OCI-LY1 (cell line): ENCODE measurements around the gene SORL1-AS1.

ENCODE experiments used
- H2AFZ ChIP-seq: fragments of 200-600 bp; sonication (generic), shearing (Covaris generic); 2 replicates; pipeline ENCODE4 v1.6.0; 2014; ENCODE audit warnings: antibody characterized with exemption, mild to moderate bottlenecking, low read length
- H3F3A ChIP-seq: fragments of 200-600 bp; sonication (generic), shearing (Covaris generic); 2 replicates; pipeline ENCODE4 v1.6.0; 2014; ENCODE audit warnings: mild to moderate bottlenecking, antibody characterized with exemption, low read length, moderate library complexity; ENCODE audit not compliant: insufficient read depth
- H3K27ac ChIP-seq: fragments of 200-600 bp; sonication (generic); 2 replicates; pipeline ENCODE4 v1.5.1; 2014; ENCODE audit warnings: low read length, mixed run types, mild to moderate bottlenecking, low read depth; ENCODE audit not compliant: poor library complexity, severe bottlenecking
- H3K27me3 ChIP-seq: fragments of 200-600 bp; sonication (generic); 2 replicates; pipeline ENCODE4 v1.6.0; 2014; ENCODE audit warnings: antibody characterized with exemption, mild to moderate bottlenecking, low read length, moderate library complexity; ENCODE audit not compliant: insufficient read depth
- H3K36me3 ChIP-seq: fragments of 200-600 bp; sonication (generic); 2 replicates; pipeline ENCODE4 v1.6.1; 2014; ENCODE audit warnings: mild to moderate bottlenecking, antibody characterized with exemption, low read length, moderate library complexity, mixed read lengths; ENCODE audit not compliant: insufficient read depth
- H3K4me1 ChIP-seq: fragments of 200-600 bp; sonication (generic); 2 replicates; pipeline ENCODE4 v1.5.1; 2014; ENCODE audit warnings: mild to moderate bottlenecking, low read length, moderate library complexity; ENCODE audit not compliant: insufficient read depth, severe bottlenecking
- H3K4me2 ChIP-seq: fragments of 200-600 bp; sonication (generic), shearing (Covaris generic); 2 replicates; pipeline ENCODE4 v1.6.1; 2014; ENCODE audit warnings: low read length
- H3K4me3 ChIP-seq: fragments of 200-600 bp; sonication (generic); 2 replicates; pipeline ENCODE4 v1.5.1; 2014; ENCODE audit warnings: low read length, low read depth, mild to moderate bottlenecking, mixed read lengths; ENCODE audit not compliant: poor library complexity, severe bottlenecking
- H3K79me2 ChIP-seq: fragments of 200-600 bp; shearing (Covaris generic); 2 replicates; pipeline ENCODE4 v1.6.1; 2016; ENCODE audit warnings: mixed run types, low read length, mixed read lengths; ENCODE audit not compliant: insufficient read depth
- H3K9ac ChIP-seq: fragments of 200-600 bp; sonication (generic), shearing (Covaris generic); 2 replicates; pipeline ENCODE4 v1.6.1; 2014; ENCODE audit warnings: mild to moderate bottlenecking, low read length, mixed read lengths
- H3K9me2 ChIP-seq: fragments of 200-600 bp; sonication (generic), shearing (Covaris generic); 2 replicates; pipeline ENCODE4 v1.6.1; 2014; ENCODE audit warnings: low read depth, mild to moderate bottlenecking, low read length, mixed read lengths
- H3K9me3 ChIP-seq: fragments of 200-600 bp; shearing (Covaris generic); 2 replicates; pipeline ENCODE4 v1.6.1; 2014; ENCODE audit warnings: low read length, mixed read lengths
- H4K20me1 ChIP-seq: fragments of 200-600 bp; sonication (generic), shearing (Covaris generic); 2 replicates; pipeline ENCODE4 v1.6.0; 2016; ENCODE audit warnings: mild to moderate bottlenecking, low read length; ENCODE audit not compliant: insufficient read depth
- EZH2 ChIP-seq: fragments of 200-600 bp; sonication (generic), shearing (Covaris generic); IDR thresholded peaks from 2 replicates; pipeline ENCODE4 v1.8.0; 2017; ENCODE audit warnings: borderline replicate concordance, mixed run types, mild to moderate bottlenecking, antibody characterized with exemption, low read length, moderate library complexity, mixed read lengths
- TF ChIP-seq, protein P1 (sequence below): fragments of 200-600 bp; sonication (generic), shearing (Covaris generic); IDR thresholded peaks from 2 replicates; pipeline ENCODE4 v1.5.1; 2017; ENCODE audit warnings: mild to moderate bottlenecking, antibody characterized with exemption, low read length, moderate library complexity, mixed read lengths

Gene SORL1-AS1

GRCh38 chr11:121479698-121480238 lies 27.0 kb upstream of the SORL1-AS1 start:
- H3K4me3 ChIP-seq: no peak overlapping the region
- no peak overlapping the region for H3K9ac ChIP-seq
- TF ChIP-seq EZH2: no peak
- TF ChIP-seq, protein P1, sequence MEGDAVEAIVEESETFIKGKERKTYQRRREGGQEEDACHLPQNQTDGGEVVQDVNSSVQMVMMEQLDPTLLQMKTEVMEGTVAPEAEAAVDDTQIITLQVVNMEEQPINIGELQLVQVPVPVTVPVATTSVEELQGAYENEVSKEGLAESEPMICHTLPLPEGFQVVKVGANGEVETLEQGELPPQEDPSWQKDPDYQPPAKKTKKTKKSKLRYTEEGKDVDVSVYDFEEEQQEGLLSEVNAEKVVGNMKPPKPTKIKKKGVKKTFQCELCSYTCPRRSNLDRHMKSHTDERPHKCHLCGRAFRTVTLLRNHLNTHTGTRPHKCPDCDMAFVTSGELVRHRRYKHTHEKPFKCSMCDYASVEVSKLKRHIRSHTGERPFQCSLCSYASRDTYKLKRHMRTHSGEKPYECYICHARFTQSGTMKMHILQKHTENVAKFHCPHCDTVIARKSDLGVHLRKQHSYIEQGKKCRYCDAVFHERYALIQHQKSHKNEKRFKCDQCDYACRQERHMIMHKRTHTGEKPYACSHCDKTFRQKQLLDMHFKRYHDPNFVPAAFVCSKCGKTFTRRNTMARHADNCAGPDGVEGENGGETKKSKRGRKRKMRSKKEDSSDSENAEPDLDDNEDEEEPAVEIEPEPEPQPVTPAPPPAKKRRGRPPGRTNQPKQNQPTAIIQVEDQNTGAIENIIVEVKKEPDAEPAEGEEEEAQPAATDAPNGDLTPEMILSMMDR: no peak
- no peak overlapping the region for H3K4me2 ChIP-seq
- H4K20me1 ChIP-seq: no peaks in the 10 kb centered on the region
- no peaks in the 10 kb centered on the region for H3K9me3 ChIP-seq
- H3K9me2 ChIP-seq: no peaks in the 10 kb centered on the region
- H3F3A ChIP-seq: no peaks in the 10 kb centered on the region
- no peak overlapping the region for H2AFZ ChIP-seq
- no peak overlapping the region for H3K27ac ChIP-seq
- H3K36me3 ChIP-seq: peaks cover 74% of the 10 kb centered on the region
- H3K79me2 ChIP-seq: peaks cover 15% of the 10 kb centered on the region
- peaks cover 20% of the 10 kb centered on the region for H3K4me1 ChIP-seq
- no peaks in the 10 kb centered on the region for H3K27me3 ChIP-seq

GRCh38 chr11:121478895-121479697 lies 26.3 kb upstream of the SORL1-AS1 start:
- H3K9ac ChIP-seq: no peak overlapping the region
- no peaks in the 10 kb centered on the region for H3K9me2 ChIP-seq
- peaks cover 20% of the 10 kb centered on the region for H3K4me1 ChIP-seq
- H4K20me1 ChIP-seq: no peaks in the 10 kb centered on the region
- TF ChIP-seq EZH2: no peak
- TF ChIP-seq, protein P1: no peak
- peaks cover 15% of the 10 kb centered on the region for H3K79me2 ChIP-seq
- H2AFZ ChIP-seq: no peak overlapping the region
- peaks cover 74% of the 10 kb centered on the region for H3K36me3 ChIP-seq
- H3K27me3 ChIP-seq: no peaks in the 10 kb centered on the region
- H3F3A ChIP-seq: no peaks in the 10 kb centered on the region
- no peak overlapping the region for H3K27ac ChIP-seq
- no peaks in the 10 kb centered on the region for H3K9me3 ChIP-seq
- H3K4me2 ChIP-seq: no peak overlapping the region
- H3K4me3 ChIP-seq: no peak overlapping the region

DNA sequence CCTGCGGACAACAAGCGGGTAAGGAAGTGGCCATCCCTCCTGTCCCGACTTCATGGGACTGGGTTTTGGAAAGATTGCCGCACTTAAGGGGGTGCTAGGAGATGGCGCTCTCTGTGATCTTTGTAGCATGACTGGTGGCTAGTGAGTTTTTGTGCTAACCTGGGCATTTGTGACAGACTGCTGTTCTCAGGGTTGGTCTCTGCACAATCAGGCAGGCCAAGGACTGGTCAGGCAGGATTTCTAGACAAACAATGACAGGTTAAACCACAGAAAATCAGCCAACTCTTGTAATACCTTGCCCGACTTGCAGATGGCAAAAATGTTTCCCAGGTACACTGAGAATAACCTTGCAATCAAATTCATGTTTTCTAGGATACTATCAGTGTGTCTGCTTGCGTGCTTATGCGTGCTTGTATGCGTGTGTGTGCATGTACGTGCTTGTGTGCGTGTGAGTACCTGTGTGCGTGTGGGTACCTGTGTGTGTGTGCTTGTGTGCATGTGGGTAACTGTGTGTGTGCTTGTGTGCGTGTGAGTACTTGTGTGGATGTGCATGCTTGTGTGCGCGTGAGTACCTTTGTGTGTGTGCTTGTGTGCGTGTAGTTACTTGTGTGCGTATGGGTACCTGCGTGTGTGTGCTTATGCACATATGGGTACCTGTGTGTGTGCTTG lies 25.6 kb upstream of the SORL1-AS1 start:
- TF ChIP-seq EZH2: no peak
- TF ChIP-seq, protein P1: no peak
- peaks cover 13% of the 10 kb centered on the region for H3K79me2 ChIP-seq
- no peak overlapping the region for H3K4me3 ChIP-seq
- no peaks in the 10 kb centered on the region for H3F3A ChIP-seq
- no peaks in the 10 kb centered on the region for H3K9me2 ChIP-seq
- no peaks in the 10 kb centered on the region for H3K9me3 ChIP-seq
- H2AFZ ChIP-seq: no peak overlapping the region
- peaks cover 72% of the 10 kb centered on the region for H3K36me3 ChIP-seq
- no peaks in the 10 kb centered on the region for H4K20me1 ChIP-seq
- no peak overlapping the region for H3K27ac ChIP-seq
- H3K4me1 ChIP-seq: peaks cover 19% of the 10 kb centered on the region
- no peak overlapping the region for H3K9ac ChIP-seq
- no peak overlapping the region for H3K4me2 ChIP-seq
- no peaks in the 10 kb centered on the region for H3K27me3 ChIP-seq
